H1 (cell line): ENCODE data around the gene ANKRD6. TPM values are rescaled to one million over a fixed set of nuclear protein-coding genes. Genes with fewer than 3 reads are reported as not detected.

Experiments used
- CTCF ChIA-PET: fragments of 300-600 bp; sonication (Branson Sonifier 250); formaldehyde crosslinking; loops from one replicate; lab custom pipeline; 2021; ENCODE audit not compliant: partially characterized antibody; lab: Charles Lee
- POLR2A ChIA-PET: fragments of 300-600 bp; sonication (Branson Sonifier 250); formaldehyde crosslinking; loops from one replicate; lab custom pipeline; 2021; ENCODE audit warnings: inconsistent platforms; ENCODE audit not compliant: partially characterized antibody; lab: Charles Lee
- DNase-seq, 2 experiments: peaks; one replicate each; pipeline versions ENCODE4 v3.0.0 to v3.0.0-alpha.2; 2010 to 2022; ENCODE audit warnings: low spot score in 2 of 2, low read depth in 1 of 2, mixed read lengths in 1 of 2
- FAIRE-seq: peaks from 2 replicates; lab custom pipeline; 2011; peaks lifted over from hg19 to GRCh38; lab: Jason Lieb, UNC
- H2AFZ ChIP-seq: 2 replicates; pipeline ENCODE4 v1.8.1; 2012; ENCODE audit warnings: low read length, inconsistent platforms
- H2AK5ac ChIP-seq: 2 replicates; pipeline ENCODE4 v1.6.1; 2013; ENCODE audit warnings: low read depth, low read length
- H2BK120ac ChIP-seq: replicated peaks from 2 replicates; pipeline ENCODE3; 2013; ENCODE audit warnings: low read depth, low read length, inconsistent platforms
- H2BK12ac ChIP-seq: 2 replicates; pipeline ENCODE4 v1.6.1; 2013; ENCODE audit warnings: low read depth, low read length
- H2BK15ac ChIP-seq: 2 replicates; pipeline ENCODE4 v1.6.1; 2013; ENCODE audit warnings: low read length
- H2BK20ac ChIP-seq: 2 replicates; pipeline ENCODE4 v1.6.1; 2013; ENCODE audit warnings: low read length
- H2BK5ac ChIP-seq: 2 replicates; pipeline ENCODE4 v1.6.1; 2013; ENCODE audit warnings: low read depth, low read length
- H3K14ac ChIP-seq: 2 replicates; pipeline ENCODE4 v1.6.1; 2013; ENCODE audit warnings: inconsistent platforms; ENCODE audit not compliant: insufficient read length
- H3K18ac ChIP-seq: 2 replicates; pipeline ENCODE4 v1.6.1; 2013; ENCODE audit warnings: low read length; ENCODE audit errors: extremely low read depth
- H3K23ac ChIP-seq: 2 replicates; pipeline ENCODE4 v1.6.1; 2013; ENCODE audit warnings: inconsistent platforms; ENCODE audit not compliant: insufficient read length
- H3K23me2 ChIP-seq: 2 replicates; pipeline ENCODE4 v1.6.1; 2013; ENCODE audit warnings: low read depth, low read length
- H3K27ac ChIP-seq: 2 replicates; pipeline ENCODE4 v1.6.1; 2011; ENCODE audit warnings: low read depth, low read length, inconsistent platforms
- H3K27me3 ChIP-seq, 4 experiments: replicated peaks in 1 of 4; 1 replicate in 1 of 4; 2 replicates in 3 of 4; pipeline versions ENCODE4 v1.6.1 to v1.8.1; 2011 to 2013; ENCODE audit warnings: low read length in 3 of 4, mild to moderate bottlenecking in 3 of 4, inconsistent platforms in 2 of 4, mixed read lengths in 2 of 4, moderate library complexity in 1 of 4; ENCODE audit not compliant: control insufficient read depth in 3 of 4, insufficient read depth in 3 of 4; ENCODE audit errors: extremely low read depth in 1 of 4
- H3K36me3 ChIP-seq, 4 experiments: 2 replicates each; pipeline versions ENCODE4 v1.6.1 to v1.8.1; 2011 to 2013; ENCODE audit warnings: mild to moderate bottlenecking in 4 of 4, low read length in 3 of 4, moderate library complexity in 2 of 4, control low read depth in 1 of 4, inconsistent platforms in 1 of 4; ENCODE audit not compliant: insufficient read depth in 4 of 4, control insufficient read depth in 2 of 4
- H3K4ac ChIP-seq: replicated peaks from 2 replicates; pipeline ENCODE3; 2013; ENCODE audit warnings: low read length, low read depth, mixed read lengths, inconsistent platforms; ENCODE audit not compliant: insufficient read length
- H3K4me1 ChIP-seq, 4 experiments: replicated peaks in 1 of 4; 1 replicate in 1 of 4; 2 replicates in 3 of 4; pipeline versions ENCODE4 v1.6.1 to v1.8.1; 2011 to 2013; ENCODE audit warnings: low read length in 3 of 4, inconsistent platforms in 2 of 4, mixed read lengths in 1 of 4; ENCODE audit not compliant: insufficient read depth in 4 of 4, control insufficient read depth in 3 of 4
- H3K4me2 ChIP-seq, 2 experiments: 2 replicates each; pipeline versions ENCODE4 v1.6.1 to v1.8.1; 2011 to 2013; ENCODE audit warnings: low read depth in 2 of 2, low read length in 2 of 2, control low read depth in 1 of 2, inconsistent platforms in 1 of 2, mild to moderate bottlenecking in 1 of 2; ENCODE audit not compliant: insufficient read depth in 1 of 2
- H3K4me3 ChIP-seq, 4 experiments: fragments of 200-600, 300-600 bp in 1 of 4; sonication (generic), shearing (Covaris generic), sonication (Bioruptor Twin) in 1 of 4; 2 replicates each; pipeline versions ENCODE4 v1.5.1 to v1.8.1; 2011 to 2016; ENCODE audit warnings: low read length in 4 of 4, low read depth in 3 of 4, control low read depth in 2 of 4, inconsistent platforms in 2 of 4, mild to moderate bottlenecking in 2 of 4, mixed read lengths in 1 of 4, moderate library complexity in 1 of 4; ENCODE audit not compliant: insufficient read depth in 2 of 4; ENCODE audit errors: extremely low read depth in 1 of 4
- H3K56ac ChIP-seq: replicated peaks from 2 replicates; pipeline ENCODE3; 2013; ENCODE audit warnings: low read depth, mild to moderate bottlenecking, mixed read lengths, low read length, inconsistent platforms; ENCODE audit not compliant: insufficient read length
- H3K79me1 ChIP-seq: 2 replicates; pipeline ENCODE4 v1.6.1; 2013; ENCODE audit warnings: low read depth, low read length, control low read depth
- H3K79me2 ChIP-seq, 2 experiments: 2 replicates each; pipeline versions ENCODE4 v1.6.1 to v1.8.1; 2012 to 2013; ENCODE audit warnings: low read length in 2 of 2, mild to moderate bottlenecking in 2 of 2, inconsistent platforms in 1 of 2; ENCODE audit not compliant: insufficient read depth in 2 of 2, control insufficient read depth in 1 of 2
- H3K9ac ChIP-seq, 4 experiments: replicated peaks in 1 of 4; 1 replicate in 1 of 4; 2 replicates in 3 of 4; pipeline versions ENCODE4 v1.6.1 to v1.8.1; 2011 to 2013; ENCODE audit warnings: low read depth in 3 of 4, low read length in 3 of 4, control low read depth in 2 of 4, mild to moderate bottlenecking in 2 of 4, moderate library complexity in 2 of 4, inconsistent platforms in 1 of 4; ENCODE audit errors: extremely low read depth in 1 of 4
- H3K9me3 ChIP-seq, 2 experiments: 2 replicates each; pipeline versions ENCODE4 v1.6.1 to v1.8.1; 2012 to 2013; ENCODE audit warnings: mild to moderate bottlenecking in 2 of 2, moderate library complexity in 2 of 2, control low read depth in 1 of 2, inconsistent platforms in 1 of 2, low read depth in 1 of 2, low read length in 1 of 2, mixed read lengths in 1 of 2; ENCODE audit not compliant: insufficient read depth in 2 of 2
- H4K20me1 ChIP-seq, 2 experiments: replicated peaks in 1 of 2; 2 replicates each; pipeline versions ENCODE3 to v1.8.1; 2011 to 2013; ENCODE audit warnings: inconsistent platforms in 2 of 2, low read length in 2 of 2, mild to moderate bottlenecking in 1 of 2; ENCODE audit not compliant: insufficient read depth in 2 of 2, control insufficient read depth in 1 of 2
- H4K5ac ChIP-seq: 2 replicates; pipeline ENCODE4 v1.6.1; 2013; ENCODE audit warnings: low read length, low read depth, mixed read lengths, inconsistent platforms; ENCODE audit not compliant: insufficient read length
- H4K8ac ChIP-seq: 2 replicates; pipeline ENCODE4 v1.8.0; 2013; ENCODE audit warnings: mild to moderate bottlenecking, moderate library complexity, low read length, inconsistent platforms; ENCODE audit not compliant: insufficient read depth; ENCODE audit errors: extremely low read depth
- H4K91ac ChIP-seq: replicated peaks from 2 replicates; pipeline ENCODE3; 2013; ENCODE audit warnings: low read length, mixed read lengths, inconsistent platforms; ENCODE audit not compliant: insufficient read length
- CEBPB ChIP-seq: IDR thresholded peaks from 2 replicates; pipeline ENCODE4 v1.6.1; 2012; ENCODE audit warnings: low read depth, low read length
- E2F6 ChIP-seq: IDR thresholded peaks from 2 replicates; pipeline ENCODE4 v1.6.1; 2012; ENCODE audit warnings: inconsistent platforms
- HDAC2 ChIP-seq, 2 experiments: fragments of 300-600 bp in 1 of 2; sonication (generic) in 1 of 2; IDR thresholded peaks; 2 replicates each; pipeline ENCODE4 v1.6.1; 2011 to 2012; ENCODE audit warnings: low read depth in 2 of 2, low read length in 2 of 2, mild to moderate bottlenecking in 2 of 2, moderate library complexity in 2 of 2, borderline replicate concordance in 1 of 2, inconsistent platforms in 1 of 2
- KDM1A ChIP-seq: fragments of 200-600, 300-600 bp; sonication (generic); IDR thresholded peaks from 2 replicates; pipeline ENCODE4 v1.7.1; 2016; ENCODE audit warnings: mild to moderate bottlenecking, low read length, borderline replicate concordance
- KDM4A ChIP-seq: IDR thresholded peaks from one replicate; pipeline ENCODE4 v1.7.1; 2012; ENCODE audit warnings: low read depth, mild to moderate bottlenecking, moderate library complexity, low read length, inconsistent platforms; ENCODE audit not compliant: severe bottlenecking
- PHF8 ChIP-seq: fragments of 200-600 bp; sonication (generic); conservative IDR thresholded peaks from 2 replicates; pipeline ENCODE4 v1.7.1; 2012; ENCODE audit warnings: low read depth, mild to moderate bottlenecking, inconsistent platforms, low read length, moderate library complexity
- SUZ12 ChIP-seq: fragments of 200-600 bp; sonication (generic); IDR thresholded peaks from 2 replicates; pipeline ENCODE4 v1.6.1; 2012; ENCODE audit warnings: mild to moderate bottlenecking, inconsistent platforms, low read length, moderate library complexity, mixed read lengths
- TCF12 ChIP-seq: IDR thresholded peaks from 2 replicates; pipeline ENCODE4 v1.6.1; 2011; ENCODE audit warnings: low read depth, mild to moderate bottlenecking, low read length
- WGBS, 2 experiments: shearing (Covaris generic) in 1 of 2; methylation state at CpG; one replicate each; pipeline versions ENCODE4 v1.1.6 to v1.1.7; 2013 to 2015; ENCODE audit warnings: low lambda C conversion rate in 2 of 2, mixed read lengths in 2 of 2, inconsistent platforms in 1 of 2, low coverage in 1 of 2, missing lambda C conversion rate in 1 of 2; ENCODE audit not compliant: insufficient replicate concordance in 2 of 2, insufficient coverage in 1 of 2, insufficient read length in 1 of 2; ENCODE audit errors: extremely low coverage in 1 of 2, missing lambda C conversion rate in 1 of 2; 5-methylcytosine and 5-hydroxymethylcytosine counted together
- polyA plus RNA-seq, 7 experiments: library from polyadenylated mRNA; depleted of rRNA in 3 of 7; stranded (reverse) in 5 of 7; unstranded in 2 of 7; fragments of >200 nt in 5 of 7; fragments of 200-250 nt in 2 of 7; gene quantifications; 1 replicate in 5 of 7; 2 replicates in 1 of 7; 4 replicates in 1 of 7; pipeline versions ENCODE4 v1.2.1 to v1.2.3, GENCODE V29; 2011 to 2013; ENCODE audit warnings: missing spikeins in 2 of 7, mixed read lengths in 2 of 7
- total RNA-seq: library from RNA; stranded (reverse); fragmentation: NEBNext Ultra II Directional; extraction: Animal tissue kit (Norgen Biotek cat#: 25700); gene quantifications from 2 replicates; pipeline ENCODE4 v1.2.1, GENCODE V29; 2021
- TF ChIP-seq, protein P1 (sequence below): IDR thresholded peaks from 2 replicates; pipeline ENCODE4 v1.6.1; 2012; ENCODE audit warnings: inconsistent platforms

The ANKRD6 gene
- total and polyA plus RNA-seq, 2 of the 8 experiments (the other 6 are each of a cell fraction or from before 2014, with no cell fraction given) = 5.9 to 12.8 TPM

DNA sequence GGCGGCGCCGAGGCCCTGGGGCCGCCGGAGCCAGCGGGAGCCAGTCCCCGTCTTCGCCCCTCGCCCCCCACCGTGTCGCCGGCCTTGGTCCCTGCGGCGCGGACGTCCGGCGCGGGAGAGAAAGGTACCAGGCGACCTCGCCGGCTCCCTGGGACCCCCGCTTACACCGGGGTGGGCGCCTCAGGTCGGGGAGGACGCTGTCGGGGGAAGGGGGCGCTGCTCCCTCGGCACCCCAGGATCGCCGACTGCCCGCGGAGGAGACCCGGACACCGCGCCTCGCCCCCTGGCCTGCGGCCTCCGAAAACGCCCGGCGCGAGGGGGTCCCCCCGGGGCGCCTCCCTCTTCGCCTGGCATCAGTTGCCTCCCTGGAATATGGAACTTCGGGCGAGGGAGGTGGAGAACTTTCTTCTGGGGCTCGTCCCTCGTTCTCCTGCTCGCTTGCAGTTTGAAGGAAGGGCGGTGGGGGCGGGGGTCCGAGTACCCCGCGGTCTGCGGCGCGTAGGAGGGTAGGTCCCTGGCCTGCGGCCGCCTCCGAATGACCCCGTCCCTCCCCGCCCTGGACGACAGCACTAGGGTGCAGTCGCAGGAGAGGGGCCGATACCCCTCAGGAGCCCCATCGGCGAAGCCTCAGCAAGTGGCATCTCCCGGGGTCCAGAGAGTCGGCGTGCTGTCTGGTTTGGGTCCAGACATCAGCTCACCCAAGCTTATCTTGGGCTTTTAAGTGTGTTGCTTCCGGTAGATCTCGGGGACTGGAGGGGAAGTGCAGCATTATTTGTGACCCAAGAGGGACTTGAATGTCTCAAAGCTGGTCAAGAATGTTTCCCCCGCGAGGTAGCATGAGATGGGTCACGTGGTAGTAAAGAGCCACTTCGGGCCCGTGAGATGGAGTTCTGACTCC, 549 bp downstream of the ANKRD6 start:
- Histone ChIP-seq H3K4me2 (peak overlapping the region; percentile 73 to 92), H3K23me2 (peaks cover 3% of the 10 kb centered on the region; the same call in 1 of the 2 replicates), H3K18ac (no peak overlapping the region), H3K4ac (peak overlapping the region; percentile 23), H4K91ac (no peak overlapping the region), H3K23ac (no peak overlapping the region), H3K56ac (no peak overlapping the region), H2AFZ (peak overlapping the region; percentile 52), H2BK15ac (no peak overlapping the region), H2BK120ac (no peak overlapping the region), H3K4me3 (peak overlapping the region; percentile 42 to 79 (median 51)), H3K79me1 (no peaks in the 10 kb centered on the region), H3K36me3 (no peaks in the 10 kb centered on the region), H3K14ac (no peak overlapping the region), H2BK5ac (no peak overlapping the region), H4K5ac (no peak overlapping the region), H3K9me3 (no peaks in the 10 kb centered on the region), H3K9ac (peak overlapping the region in 3 of 4 experiments; percentile 5 to 47 (median 38); a peak in 1 of 7 replicates), H2AK5ac (no peak overlapping the region), H3K27me3 (peaks cover 0 to 16% (median 6%) of the 10 kb centered on the region in 4 experiments; a peak in 5 of 7 replicates), H4K20me1 (no peaks in the 10 kb centered on the region), H2BK20ac (no peak overlapping the region), H3K79me2 (no peaks in the 10 kb centered on the region), H2BK12ac (no peak overlapping the region; the same call in 1 of the 2 replicates), H3K27ac (no peak overlapping the region), H3K4me1 (peaks cover 0 to 6% (median 2%) of the 10 kb centered on the region in 4 experiments; a peak in 3 of 7 replicates), H4K8ac (peak overlapping the region; percentile 63; the same call in 1 of the 2 replicates)
- peak in 1 of 2 experiments; percentile 64 for DNase-seq
- POLR2A ChIA-PET = no interaction called here
- CTCF ChIA-PET = interaction anchor here (0.6 to 8.5 kb wide), 25 partner anchors 8 to 210 kb away, joined by 3 to 183 read pairs (median 5); no protein-coding TSS in a partner anchor
- 11% methylated on average over 44 of the region's 80 CpGs; no CpG with 5 or more reads in 1 of the 2 experiments for WGBS, 2 experiments
- peak; percentile 78 for FAIRE-seq
- no peak for TF ChIP-seq KDM1A
- peak; percentile 78 for TF ChIP-seq E2F6
- no peak for TF ChIP-seq CEBPB
- peak; percentile 91 for TF ChIP-seq KDM4A
- TF ChIP-seq SUZ12 = no peak
- peak in 1 of 2 experiments; percentile 18; a peak in 1 of 4 replicates for TF ChIP-seq HDAC2 (IDR thresholded peaks at IDR 0.05; ENCODE audit: borderline replicate concordance in 1 of 2, low read depth in 2 of 2, low read length in 2 of 2)
- peak; percentile 49 for TF ChIP-seq PHF8
- TF ChIP-seq TCF12 = no peak
- TF ChIP-seq, protein P1, sequence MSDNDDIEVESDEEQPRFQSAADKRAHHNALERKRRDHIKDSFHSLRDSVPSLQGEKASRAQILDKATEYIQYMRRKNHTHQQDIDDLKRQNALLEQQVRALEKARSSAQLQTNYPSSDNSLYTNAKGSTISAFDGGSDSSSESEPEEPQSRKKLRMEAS = 0 out of 2 replicates have a peak, but pooled peaks have one; percentile 50
